CD4-positive, alpha-beta T cell (primary cell): Measurements from ENCODE around the gene ZNRF1. TPM values are rescaled to one million over a fixed set of nuclear protein-coding genes. Genes with fewer than 3 reads are reported as not detected.

Experiments used
- ATAC-seq: fragments of 200-7000 bp; cut with Tn5 transposase; one replicate; pipeline ENCODE4 v1.10.0; 2022; ENCODE audit warnings: mild to moderate bottlenecking; ENCODE audit not compliant: poor library complexity
- CTCF ChIA-PET: fragments of 350-600 bp; sonication (Branson Sonifier 250); formaldehyde crosslinking; loops from one replicate; lab custom pipeline; 2021; ENCODE audit warnings: antibody characterized with exemption, inconsistent platforms; lab: Charles Lee
- POLR2A ChIA-PET: fragments of 350-600 bp; sonication (Branson Sonifier 250); formaldehyde crosslinking; loops from one replicate; lab custom pipeline; 2021; ENCODE audit warnings: antibody characterized with exemption, inconsistent platforms; lab: Charles Lee
- DNase-seq, 14 experiments: peaks; one replicate each; pipeline ENCODE4 v3.0.0-alpha.2; 2013 to 2020; ENCODE audit warnings: mixed read lengths in 2 of 14
- H3K27ac ChIP-seq, 2 donors: one replicate each; pipeline versions ENCODE4 v1.5.1 to v1.7.0; 2013; ENCODE audit warnings: low read length in 2 of 2, low read depth in 1 of 2, mild to moderate bottlenecking in 1 of 2
- H3K27me3 ChIP-seq, 2 experiments: 1 replicate in 1 of 2; 2 replicates in 1 of 2; pipeline versions ENCODE4 v1.6.1 to v1.7.0; 2013; ENCODE audit warnings: low read length in 2 of 2, control low read depth in 1 of 2, mild to moderate bottlenecking in 1 of 2, moderate library complexity in 1 of 2; ENCODE audit not compliant: insufficient read depth in 2 of 2, control insufficient read depth in 1 of 2
- H3K36me3 ChIP-seq: one replicate; pipeline ENCODE4 v1.6.1; 2013; ENCODE audit warnings: low read length, control low read depth; ENCODE audit not compliant: insufficient read depth
- H3K4me1 ChIP-seq: one replicate; pipeline ENCODE4 v1.6.1; 2013; ENCODE audit warnings: low read length, control low read depth; ENCODE audit not compliant: insufficient read depth
- H3K4me3 ChIP-seq: one replicate; pipeline ENCODE4 v1.5.1; 2013; ENCODE audit warnings: mild to moderate bottlenecking, low read length, moderate library complexity
- H3K9me3 ChIP-seq, 2 experiments: 1 replicate in 1 of 2; 2 replicates in 1 of 2; pipeline versions ENCODE4 v1.6.1 to v1.7.0; 2013; ENCODE audit warnings: low read length in 2 of 2, mild to moderate bottlenecking in 2 of 2, control low read depth in 1 of 2, moderate library complexity in 1 of 2; ENCODE audit not compliant: control insufficient read depth in 1 of 2, insufficient read depth in 1 of 2
- H3K27ac Mint-ChIP-seq: one replicate; pipeline ENCODE4 v1.8.0; 2020; ENCODE audit warnings: mixed read lengths
- H3K27me3 Mint-ChIP-seq: one replicate; pipeline ENCODE4 v1.8.0; 2021; ENCODE audit warnings: mixed read lengths
- H3K36me3 Mint-ChIP-seq: one replicate; pipeline ENCODE4 v1.8.0; 2021; ENCODE audit warnings: low read depth, mixed read lengths
- H3K4me1 Mint-ChIP-seq: one replicate; pipeline ENCODE4 v1.8.0; 2021; ENCODE audit warnings: low read depth, mixed read lengths
- H3K4me3 Mint-ChIP-seq: one replicate; pipeline ENCODE4 v1.8.0; 2020; ENCODE audit warnings: mild to moderate bottlenecking, mixed read lengths
- H3K9me3 Mint-ChIP-seq: one replicate; pipeline ENCODE4 v1.8.0; 2020; ENCODE audit warnings: mixed read lengths
- intact Hi-C, 2 experiments: fragments of 100-400 bp; cut with DNase I in 1 of 2; cut with micrococcal nuclease in 1 of 2; formaldehyde crosslinking; loops; one replicate each; pipeline versions ENCODE4 v1.15.1 to v1.9.0; 2023 to 2025; cut with DNase I, micrococcal nuclease
- total RNA-seq, 174 experiments: library from RNA in 2 of 174; stranded (reverse) in 2 of 174; gene quantifications; one replicate each; pipeline ENCODE4 v1.2.3 and lab custom pipeline; 2021 to 2026
- TF ChIP-seq, protein P1 (sequence below): fragments of 200-600 bp; IDR thresholded peaks from one replicate; pipeline ENCODE4 v1.8.0; 2022; ENCODE audit warnings: antibody characterized with exemption, mild to moderate bottlenecking

The ZNRF1 gene
- total RNA-seq, 2 experiments from 2014 or later = 2.8 to 4.0 TPM

DNA sequence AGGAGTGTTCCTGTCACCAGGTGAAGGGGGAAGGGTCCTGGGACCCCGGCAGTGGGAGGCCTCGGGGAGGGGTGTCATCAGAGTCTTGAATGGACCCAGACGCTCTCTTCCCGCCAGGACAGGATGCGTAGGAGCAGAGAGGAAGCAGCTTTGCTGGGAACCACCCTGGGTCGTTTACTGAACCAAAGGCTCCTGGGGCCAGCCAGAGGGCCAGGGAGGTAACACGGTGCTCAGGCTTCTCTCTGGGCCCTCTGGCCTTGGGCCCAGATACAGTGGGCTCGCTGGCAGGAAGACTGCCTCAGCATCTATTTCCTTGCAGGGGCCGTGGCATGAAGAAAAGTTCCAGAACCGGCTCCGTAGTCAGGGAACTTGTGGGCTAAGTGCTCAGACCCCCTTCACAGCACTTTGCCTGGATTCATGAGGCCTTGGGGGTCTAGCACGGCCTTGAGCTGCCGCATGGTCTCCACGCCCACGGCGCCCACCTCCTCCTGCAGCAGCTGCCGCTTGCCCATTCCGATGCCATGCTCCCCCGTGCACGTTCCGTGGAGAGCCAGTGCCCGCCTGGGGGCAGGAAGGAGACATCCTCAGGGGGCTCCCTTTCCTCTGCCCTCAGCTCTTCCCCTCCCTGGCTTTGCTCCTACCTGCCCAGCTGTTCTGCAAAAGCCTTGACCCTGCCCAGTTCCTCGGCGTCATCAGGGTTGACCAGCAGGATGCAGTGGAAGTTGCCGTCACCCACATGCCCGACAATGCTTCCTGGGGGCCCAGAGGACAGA is 113.3 kb downstream of the ZNRF1 start:
- Mint-ChIP-seq H3K4me1 (peaks cover 42% of the 10 kb centered on the region), H3K27ac (no peak overlapping the region), H3K36me3 (no peaks in the 10 kb centered on the region), H3K9me3 (no peaks in the 10 kb centered on the region), H3K27me3 (peaks cover 11% of the 10 kb centered on the region), H3K4me3 (no peak overlapping the region)
- intact Hi-C loops = loop anchor here (1.0 to 2.0 kb wide), 5 partner anchors 114 to 403 kb away; no protein-coding TSS in a partner anchor
- Histone ChIP-seq H3K4me3 (no peak overlapping the region), H3K27me3 (peaks cover 4 to 9% of the 10 kb centered on the region in 2 experiments), H3K4me1 (peaks cover 52% of the 10 kb centered on the region), H3K27ac (no peak overlapping the region), H3K9me3 (peaks cover 0 to 5% of the 10 kb centered on the region in 2 experiments), H3K36me3 (no peaks in the 10 kb centered on the region)
- no peak for ATAC-seq
- POLR2A ChIA-PET = interaction anchor here (0.7 to 4.8 kb wide), 5 partner anchors 13 to 114 kb away, joined by 3 to 54 read pairs (median 7); partner anchors contain the start of gene ZNRF1
- DNase-seq = no peak
- TF ChIP-seq, protein P1, sequence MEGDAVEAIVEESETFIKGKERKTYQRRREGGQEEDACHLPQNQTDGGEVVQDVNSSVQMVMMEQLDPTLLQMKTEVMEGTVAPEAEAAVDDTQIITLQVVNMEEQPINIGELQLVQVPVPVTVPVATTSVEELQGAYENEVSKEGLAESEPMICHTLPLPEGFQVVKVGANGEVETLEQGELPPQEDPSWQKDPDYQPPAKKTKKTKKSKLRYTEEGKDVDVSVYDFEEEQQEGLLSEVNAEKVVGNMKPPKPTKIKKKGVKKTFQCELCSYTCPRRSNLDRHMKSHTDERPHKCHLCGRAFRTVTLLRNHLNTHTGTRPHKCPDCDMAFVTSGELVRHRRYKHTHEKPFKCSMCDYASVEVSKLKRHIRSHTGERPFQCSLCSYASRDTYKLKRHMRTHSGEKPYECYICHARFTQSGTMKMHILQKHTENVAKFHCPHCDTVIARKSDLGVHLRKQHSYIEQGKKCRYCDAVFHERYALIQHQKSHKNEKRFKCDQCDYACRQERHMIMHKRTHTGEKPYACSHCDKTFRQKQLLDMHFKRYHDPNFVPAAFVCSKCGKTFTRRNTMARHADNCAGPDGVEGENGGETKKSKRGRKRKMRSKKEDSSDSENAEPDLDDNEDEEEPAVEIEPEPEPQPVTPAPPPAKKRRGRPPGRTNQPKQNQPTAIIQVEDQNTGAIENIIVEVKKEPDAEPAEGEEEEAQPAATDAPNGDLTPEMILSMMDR = no peak
- CTCF ChIA-PET = interaction anchor here (0.8 to 5.8 kb wide), 19 partner anchors 10 to 405 kb away, joined by 3 to 75 read pairs (median 6); partner anchors contain the start of genes WDR59 and ZNRF1

DNA sequence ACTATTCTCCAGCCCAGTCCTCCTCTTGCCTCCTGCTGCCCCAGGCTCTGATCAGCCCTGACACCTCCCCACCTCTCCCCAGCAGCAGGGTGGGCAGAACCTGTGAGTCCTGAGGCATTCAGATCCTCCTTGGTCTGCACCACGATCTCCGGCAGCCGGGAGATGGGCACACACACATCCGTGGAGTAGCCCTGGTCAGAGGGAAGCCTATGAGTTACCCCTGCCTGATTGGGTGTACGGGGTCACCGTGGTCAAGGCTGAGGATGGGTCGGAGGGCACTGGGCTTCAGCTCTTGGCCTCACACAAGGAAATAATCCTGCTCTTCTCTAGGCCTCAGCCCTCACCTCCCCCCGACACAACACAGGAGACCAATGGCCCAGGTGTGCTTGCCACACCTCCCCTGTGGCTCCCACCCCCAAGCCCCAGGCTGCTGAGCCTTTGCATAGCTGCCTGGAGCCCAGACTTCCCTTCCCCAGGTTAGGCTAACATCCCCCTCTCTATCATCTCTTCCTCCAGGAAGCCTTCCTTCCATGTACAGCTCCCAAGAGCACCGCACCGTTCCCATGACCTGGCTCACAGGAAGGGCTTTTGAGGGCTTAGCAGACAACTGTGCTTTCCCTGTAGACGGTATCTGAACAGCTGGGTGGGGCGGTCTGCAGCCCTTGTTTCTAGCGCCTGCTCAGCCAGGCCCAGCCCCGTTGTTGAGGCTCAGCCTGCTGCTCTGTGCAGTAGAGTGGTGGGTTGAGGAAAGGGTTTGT is 114.1 kb downstream of the ZNRF1 start:
- Mint-ChIP-seq H3K4me1 (peaks cover 36% of the 10 kb centered on the region), H3K36me3 (no peaks in the 10 kb centered on the region), H3K9me3 (no peaks in the 10 kb centered on the region), H3K27ac (no peak overlapping the region), H3K27me3 (peaks cover 11% of the 10 kb centered on the region), H3K4me3 (no peak overlapping the region)
- intact Hi-C loops = no loop called here
- ATAC-seq (no peak), DNase-seq (no peak)
- H3K36me3 ChIP-seq = no peaks in the 10 kb centered on the region
- H3K27ac ChIP-seq = no peak overlapping the region
- H3K27me3 ChIP-seq = peaks cover 4 to 9% of the 10 kb centered on the region in 2 experiments
- H3K4me3 ChIP-seq = no peak overlapping the region
- CTCF ChIA-PET = interaction anchor here (5.8 kb wide), 1 partner anchor 14 kb away, joined by 35 read pairs; no protein-coding TSS in a partner anchor
- H3K4me1 ChIP-seq = peaks cover 46% of the 10 kb centered on the region
- POLR2A ChIA-PET = interaction anchor here (3.4 kb wide), 1 partner anchor 115 kb away, joined by 54 read pairs; the partner anchor contains the start of gene ZNRF1
- TF ChIP-seq, protein P1 = no peak
- H3K9me3 ChIP-seq = peaks cover 0 to 5% of the 10 kb centered on the region in 2 experiments

DNA sequence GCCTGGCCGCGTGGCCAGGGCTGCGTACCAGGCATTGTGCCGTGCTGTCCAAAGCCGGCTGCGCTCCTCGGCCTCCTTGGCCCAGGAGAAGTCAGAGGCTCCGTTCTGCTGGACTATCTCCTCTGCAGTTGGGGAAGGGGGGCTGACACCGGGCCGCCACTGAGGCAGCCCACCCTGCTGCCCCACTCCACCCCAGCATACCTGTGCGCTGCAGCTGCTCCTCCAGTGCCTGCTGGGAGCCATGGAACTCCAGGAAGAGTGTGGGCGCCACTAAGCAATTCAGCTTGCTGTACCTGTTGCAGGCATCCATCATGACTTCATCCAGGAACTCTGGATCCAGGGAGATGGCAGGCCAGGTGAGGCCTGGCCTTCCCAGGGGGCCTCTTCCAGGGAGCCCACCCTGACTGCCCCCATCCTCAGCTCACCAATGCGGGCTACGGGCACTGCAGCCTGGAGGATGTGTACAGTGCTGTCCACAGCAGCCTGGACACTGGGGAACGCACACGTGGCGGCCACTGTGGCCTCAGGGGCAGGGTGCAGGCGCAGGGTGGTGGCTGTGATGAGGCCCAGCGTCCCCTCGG is 114.8 kb downstream of the ZNRF1 start:
- H3K27me3 ChIP-seq = peaks cover 4 to 9% of the 10 kb centered on the region in 2 experiments
- ChIA-PET POLR2A (interaction anchor here (3.4 kb wide), 1 partner anchor 116 kb away, joined by 54 read pairs; the partner anchor contains the start of gene ZNRF1), CTCF (interaction anchor here (5.8 kb wide), 1 partner anchor 15 kb away, joined by 35 read pairs; no protein-coding TSS in a partner anchor)
- TF ChIP-seq, protein P1 = no peak
- Mint-ChIP-seq H3K9me3 (no peaks in the 10 kb centered on the region), H3K4me1 (peaks cover 29% of the 10 kb centered on the region), H3K27me3 (peaks cover 11% of the 10 kb centered on the region), H3K4me3 (no peak overlapping the region), H3K36me3 (no peaks in the 10 kb centered on the region), H3K27ac (no peak overlapping the region)
- peaks cover 0 to 5% of the 10 kb centered on the region in 2 experiments for H3K9me3 ChIP-seq
- intact Hi-C loops = no loop called here
- DNase-seq (no peak), ATAC-seq (no peak)
- H3K27ac ChIP-seq = no peak overlapping the region
- H3K36me3 ChIP-seq = no peaks in the 10 kb centered on the region
- H3K4me3 ChIP-seq = no peak overlapping the region
- H3K4me1 ChIP-seq = peaks cover 39% of the 10 kb centered on the region
